ENCODE results near the gene TADA2A.
A peak's percentile ranks its signal among the peaks of the same experiment; 100 is the strongest.

The TADA2A gene

GRCh38 chr17:37458805-37459204 is 52.1 kb downstream of the TADA2A start:
- DNase-seq (ENCODE audit: low read depth in 2 of 3, low spot score in 2 of 3), result no peak

- DNase-seq (ENCODE audit: low read depth in 2 of 3, low spot score in 2 of 3), result no peak
Measured at GRCh38 chr17:37461668-37462067, 55.0 kb downstream of the TADA2A start.

- no peak for DNase-seq (ENCODE audit: low read depth in 2 of 3, low spot score in 2 of 3)
Measured at GRCh38 chr17:37462492-37462891, 55.8 kb downstream of the TADA2A start.

GRCh38 chr17:37463039-37463438 is 56.4 kb downstream of the TADA2A start:
- no peak for DNase-seq (ENCODE audit: low read depth in 2 of 3, low spot score in 2 of 3)

- no peak for DNase-seq (ENCODE audit: low read depth in 2 of 3, low spot score in 2 of 3)
Measured at GRCh38 chr17:37465069-37465616, 58.5 kb downstream of the TADA2A start.

- no peak for DNase-seq (ENCODE audit: low read depth in 2 of 3, low spot score in 2 of 3)
Measured at GRCh38 chr17:37466471-37466870, 59.8 kb downstream of the TADA2A start.

- no peak for DNase-seq (ENCODE audit: low read depth in 2 of 3, low spot score in 2 of 3)
Measured at GRCh38 chr17:37470181-37470580, 63.5 kb downstream of the TADA2A start.

- DNase-seq (ENCODE audit: low read depth in 2 of 3, low spot score in 2 of 3), result no peak
Measured at GRCh38 chr17:37475731-37476420, 69.2 kb downstream of the TADA2A start.

GRCh38 chr17:37476431-37477120 is 69.9 kb downstream of the TADA2A start:
- no peak for DNase-seq (ENCODE audit: low read depth in 2 of 3, low spot score in 2 of 3)

- no peak for DNase-seq (ENCODE audit: low read depth in 2 of 3, low spot score in 2 of 3)
Measured at GRCh38 chr17:37478187-37478586, 71.5 kb downstream of the TADA2A start.

- no peak for DNase-seq (ENCODE audit: low read depth in 2 of 3, low spot score in 2 of 3)
Measured at GRCh38 chr17:37479025-37479424, 72.3 kb downstream of the TADA2A start.

- DNase-seq (ENCODE audit: low read depth in 2 of 3, low spot score in 2 of 3), result no peak
Measured at GRCh38 chr17:37480427-37480826, 73.7 kb downstream of the TADA2A start.

- DNase-seq (ENCODE audit: low read depth in 2 of 3, low spot score in 2 of 3), result no peak
Measured at GRCh38 chr17:37481001-37481665, 74.4 kb downstream of the TADA2A start.

- DNase-seq (ENCODE audit: low read depth in 2 of 3, low spot score in 2 of 3), result no peak
Measured at GRCh38 chr17:37483311-37484039, 76.8 kb downstream of the TADA2A start.

GRCh38 chr17:37485938-37486570 is 79.4 kb downstream of the TADA2A start:
- DNase-seq (ENCODE audit: low read depth in 2 of 3, low spot score in 2 of 3), result no peak

GRCh38 chr17:37488009-37488604 is 81.4 kb downstream of the TADA2A start:
- DNase-seq (ENCODE audit: low read depth in 2 of 3, low spot score in 2 of 3), result no peak

GRCh38 chr17:37488607-37489196 is 82.0 kb downstream of the TADA2A start:
- DNase-seq (ENCODE audit: low read depth in 2 of 3, low spot score in 2 of 3), result peak; percentile 23 to 44 (median 24)

- DNase-seq (ENCODE audit: low read depth in 2 of 3, low spot score in 2 of 3), result peak; percentile 43 to 69 (median 57)
Measured at GRCh38 chr17:37489197-37490001, 82.7 kb downstream of the TADA2A start, which contains the start of gene DUSP14. TSS of gene DUSP14 (plus strand) at chr17:37489891. CDS start at chr17:37512273, 22,382 bp downstream.

GRCh38 chr17:37490022-37490587 is 83.4 kb downstream of the TADA2A start:
- DNase-seq (ENCODE audit: low read depth in 2 of 3, low spot score in 2 of 3), result peak; percentile 47 to 55 (median 50)

Data from activated CD8-positive, alpha-beta memory T cell treated with anti-CD3 and anti-CD28 coated beads for 48 hours (primary cell).